ENCODE data around the gene HSPA1L.
"Not testable (repeated sequence)": the region's sequence is repeated elsewhere in the genome, so short reads cannot be mapped to it uniquely, and the experiment has no call there.

The HSPA1L gene

DNA sequence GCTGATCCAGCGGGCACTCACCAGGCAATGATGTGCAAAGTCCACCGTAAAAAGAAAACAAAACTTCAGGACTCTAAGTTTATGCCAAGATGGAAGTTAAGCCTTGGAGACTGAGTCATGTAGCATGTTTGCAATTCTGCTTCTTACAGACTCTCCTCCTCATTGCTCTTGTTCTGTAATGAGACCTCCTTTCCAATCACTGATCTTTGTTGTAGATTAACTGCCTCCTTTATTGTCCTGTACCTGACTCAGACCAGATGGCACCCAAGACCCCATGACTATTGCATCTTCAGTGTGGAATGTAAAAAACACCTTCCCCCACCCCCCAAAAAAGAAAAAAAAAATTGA, 36.4 kb upstream of the HSPA1L start:
- Histone ChIP-seq H3K4me3 (ENCODE audit: low read length) (no peak overlapping the region), H3K9me3 (replicated peaks; ENCODE audit: low read length) (no peaks in the 10 kb centered on the region), H3K36me3 (ENCODE audit: insufficient read depth, low read length) (no peaks in the 10 kb centered on the region), H3K4me1 (ENCODE audit: control insufficient read depth, insufficient read depth, low read length) (peaks cover 3% of the 10 kb centered on the region), H3K27me3 (ENCODE audit: control insufficient read depth, insufficient read depth, low read length) (no peaks in the 10 kb centered on the region), H3K4me2 (ENCODE audit: low read length) (peak overlapping the region; percentile 27), H3K9ac (ENCODE audit: low read depth, low read length) (no peak overlapping the region)

DNA sequence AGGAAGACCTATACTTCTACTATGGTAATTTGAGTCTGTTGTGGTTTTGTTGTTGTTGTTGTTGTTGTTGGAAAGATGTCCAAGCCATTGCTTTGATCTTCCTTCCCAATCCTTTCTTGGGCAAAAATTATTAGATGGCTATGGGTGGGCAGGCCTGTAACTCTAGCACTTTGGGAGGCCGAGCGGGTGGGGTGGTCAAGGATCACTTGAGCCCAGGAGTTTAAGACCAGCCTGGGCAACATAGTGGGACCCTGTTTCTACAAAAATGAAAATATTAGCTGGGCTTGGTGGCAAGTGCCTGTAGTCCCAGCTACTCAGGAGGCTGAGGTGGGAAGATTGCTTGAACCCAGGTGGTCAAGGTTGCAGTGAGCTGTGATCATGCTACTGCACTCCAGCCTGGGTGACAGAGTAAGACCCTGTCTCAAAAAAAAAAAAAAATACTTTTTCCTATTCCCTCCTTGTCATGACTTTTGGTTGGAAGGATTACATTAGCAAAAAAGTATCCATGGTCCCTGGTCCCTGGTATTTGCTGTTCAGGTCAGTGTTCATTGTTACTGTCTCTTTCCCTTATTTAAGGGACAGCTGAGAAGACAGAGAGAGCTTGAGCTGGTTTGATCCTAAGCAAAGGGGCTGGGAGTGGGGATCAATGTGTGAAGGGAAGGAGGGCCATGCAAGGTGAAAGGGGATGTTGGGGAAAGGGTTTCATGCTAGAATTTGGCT, 35.8 kb upstream of the HSPA1L start:
- Histone ChIP-seq H3K9ac (ENCODE audit: low read depth, low read length) (no peak overlapping the region), H3K36me3 (ENCODE audit: insufficient read depth, low read length) (no peaks in the 10 kb centered on the region), H3K4me1 (ENCODE audit: control insufficient read depth, insufficient read depth, low read length) (peaks cover 3% of the 10 kb centered on the region), H3K27me3 (ENCODE audit: control insufficient read depth, insufficient read depth, low read length) (no peaks in the 10 kb centered on the region), H3K4me2 (ENCODE audit: low read length) (peak overlapping the region; percentile 27), H3K4me3 (ENCODE audit: low read length) (no peak overlapping the region), H3K9me3 (replicated peaks; ENCODE audit: low read length) (no peaks in the 10 kb centered on the region)

DNA sequence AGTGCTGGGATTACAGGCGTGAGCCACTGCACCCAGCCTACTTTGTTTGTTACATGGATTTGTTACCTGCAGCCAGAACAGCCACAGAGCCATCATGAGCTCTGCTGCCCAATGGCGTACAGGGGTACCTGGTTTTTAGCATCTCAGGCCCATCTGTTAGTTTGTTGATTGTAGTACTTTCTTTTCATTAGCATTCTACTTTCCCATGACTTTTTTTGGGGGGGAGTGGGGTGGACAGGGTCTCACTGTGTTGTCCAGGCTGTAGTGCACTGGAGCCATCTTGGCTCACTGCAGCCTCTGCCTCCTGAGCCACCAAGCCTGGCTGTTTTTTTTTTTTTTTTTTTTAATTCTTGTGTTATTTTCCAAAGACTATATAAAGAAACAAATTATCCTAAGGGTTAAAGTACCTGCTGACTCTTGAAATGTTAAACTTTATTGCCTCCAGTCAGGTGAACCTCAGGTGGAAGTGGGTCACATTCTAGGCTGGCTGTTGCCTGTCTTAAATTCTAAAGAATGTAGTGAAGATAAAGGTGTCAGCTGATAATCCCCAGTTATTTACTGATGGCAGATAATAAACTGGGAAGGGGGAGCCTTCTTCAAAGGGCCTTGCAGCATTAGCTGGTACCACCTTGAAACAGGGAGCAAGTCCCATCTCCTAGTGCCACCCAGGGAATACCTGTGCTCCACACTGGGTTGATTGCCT, 32.3 kb upstream of the HSPA1L start:
- no peak overlapping the region for H3K4me3 ChIP-seq (ENCODE audit: low read length)
- no peaks in the 10 kb centered on the region for H3K36me3 ChIP-seq (ENCODE audit: insufficient read depth, low read length)
- peaks cover 3% of the 10 kb centered on the region for H3K4me1 ChIP-seq (ENCODE audit: control insufficient read depth, insufficient read depth, low read length)
- no peaks in the 10 kb centered on the region for H3K27me3 ChIP-seq (ENCODE audit: control insufficient read depth, insufficient read depth, low read length)
- H3K9me3 ChIP-seq (replicated peaks; ENCODE audit: low read length): no peaks in the 10 kb centered on the region
- no peak overlapping the region for H3K4me2 ChIP-seq (ENCODE audit: low read length)
- H3K9ac ChIP-seq (ENCODE audit: low read depth, low read length): no peak overlapping the region

DNA sequence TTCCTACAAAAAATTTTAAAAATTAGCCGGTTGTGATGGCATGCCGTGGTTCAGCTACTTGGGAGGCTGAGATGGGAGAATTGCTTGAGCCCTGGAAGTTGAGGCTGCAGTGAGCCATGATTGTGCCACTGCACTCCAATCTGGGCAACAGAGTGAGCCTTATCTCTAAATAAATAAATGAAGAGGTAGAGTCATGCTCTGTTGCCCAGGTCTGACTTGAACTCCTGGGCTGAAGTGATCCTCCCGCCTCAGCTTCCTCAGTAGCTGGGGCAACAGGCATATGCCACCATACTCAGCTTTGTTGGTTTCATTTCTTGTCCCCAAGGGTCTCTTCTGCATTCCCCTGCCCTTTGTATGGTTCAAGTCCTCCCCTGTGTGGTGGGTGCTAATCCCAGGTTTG, 29.4 kb upstream of the HSPA1L start:
- Histone ChIP-seq H3K27me3 (ENCODE audit: control insufficient read depth, insufficient read depth, low read length) (no peaks in the 10 kb centered on the region), H3K4me1 (ENCODE audit: control insufficient read depth, insufficient read depth, low read length) (no peaks in the 10 kb centered on the region), H3K9me3 (replicated peaks; ENCODE audit: low read length) (no peaks in the 10 kb centered on the region), H3K4me2 (ENCODE audit: low read length) (no peak overlapping the region), H3K36me3 (ENCODE audit: insufficient read depth, low read length) (peaks cover 16% of the 10 kb centered on the region), H3K4me3 (ENCODE audit: low read length) (no peak overlapping the region), H3K9ac (ENCODE audit: low read depth, low read length) (no peak overlapping the region)

DNA sequence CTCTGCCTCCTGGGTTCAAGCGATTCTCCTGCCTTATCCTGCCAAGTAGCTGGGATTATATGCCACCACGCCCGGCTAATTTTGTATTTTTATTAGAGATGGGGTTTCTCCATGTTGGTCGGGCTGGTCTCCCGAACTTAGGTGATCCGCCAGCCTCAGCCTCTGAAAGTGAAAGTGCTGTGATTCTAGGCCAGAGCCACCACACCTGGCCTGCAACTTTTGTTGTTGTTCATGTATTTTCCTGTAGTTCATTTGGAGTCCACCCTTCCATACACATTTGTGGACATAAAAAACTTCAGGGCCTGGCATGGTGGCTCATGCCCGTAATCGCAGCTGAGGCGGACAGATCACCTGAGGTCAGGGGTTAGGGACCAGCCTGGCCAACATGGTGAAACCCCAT, 27.0 kb upstream of the HSPA1L start:
- H3K4me1 ChIP-seq (ENCODE audit: control insufficient read depth, insufficient read depth, low read length): peaks cover 11% of the 10 kb centered on the region
- no peak overlapping the region for H3K4me2 ChIP-seq (ENCODE audit: low read length)
- no peaks in the 10 kb centered on the region for H3K27me3 ChIP-seq (ENCODE audit: control insufficient read depth, insufficient read depth, low read length)
- H3K9me3 ChIP-seq (replicated peaks; ENCODE audit: low read length): no peaks in the 10 kb centered on the region
- H3K9ac ChIP-seq (ENCODE audit: low read depth, low read length): no peak overlapping the region
- H3K4me3 ChIP-seq (ENCODE audit: low read length): no peak overlapping the region
- peaks cover 41% of the 10 kb centered on the region for H3K36me3 ChIP-seq (ENCODE audit: insufficient read depth, low read length)

DNA sequence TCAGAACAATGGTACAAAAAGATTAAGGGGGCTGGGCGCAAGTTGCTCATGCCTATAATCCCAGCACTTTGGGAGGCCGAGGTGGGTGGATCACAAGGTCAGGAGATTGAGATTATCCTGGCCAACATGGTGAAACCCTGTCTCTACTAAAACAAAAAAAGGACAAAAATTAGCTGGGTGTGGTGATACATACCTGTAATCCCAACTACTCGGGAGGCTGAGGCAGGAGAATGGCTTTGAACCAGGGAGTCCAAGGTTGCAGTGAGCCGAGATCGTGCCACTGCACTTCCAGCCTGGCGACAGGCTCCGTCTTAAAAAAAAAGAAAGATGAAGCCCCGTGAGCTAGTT, 24.7 kb upstream of the HSPA1L start:
- H3K4me3 ChIP-seq (ENCODE audit: low read length); H3K9me3 ChIP-seq (replicated peaks; ENCODE audit: low read length); H3K4me2 ChIP-seq (ENCODE audit: low read length); H3K9ac ChIP-seq (ENCODE audit: low read depth, low read length); H3K27me3 ChIP-seq (ENCODE audit: control insufficient read depth, insufficient read depth, low read length): not testable (repeated sequence)
- Histone ChIP-seq H3K36me3 (ENCODE audit: insufficient read depth, low read length) (peaks cover 52% of the 10 kb centered on the region), H3K4me1 (ENCODE audit: control insufficient read depth, insufficient read depth, low read length) (peaks cover 18% of the 10 kb centered on the region)

DNA sequence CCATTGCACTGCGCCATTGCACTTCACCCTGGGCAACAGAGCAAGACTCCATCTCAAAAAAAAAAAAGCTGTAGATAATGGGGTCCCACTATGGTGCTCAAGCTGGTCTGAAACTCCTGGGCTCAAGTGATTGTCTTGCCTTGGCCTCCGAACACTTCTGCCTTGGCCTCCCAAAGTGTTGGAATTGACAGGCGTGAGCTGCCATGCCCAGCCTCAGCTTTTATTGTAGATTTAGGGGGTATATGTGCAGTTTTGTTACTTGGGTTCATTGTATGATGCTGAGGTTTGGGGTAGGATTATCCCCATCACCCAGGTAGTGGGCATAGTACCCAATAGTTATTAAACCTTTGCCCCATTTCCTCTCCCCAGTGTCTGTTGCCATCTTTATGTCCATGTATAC, 23.9 kb upstream of the HSPA1L start:
- Histone ChIP-seq H3K4me3 (ENCODE audit: low read length) (no peak overlapping the region), H3K4me2 (ENCODE audit: low read length) (peak overlapping the region; percentile 95), H3K9ac (ENCODE audit: low read depth, low read length) (no peak overlapping the region), H3K27me3 (ENCODE audit: control insufficient read depth, insufficient read depth, low read length) (no peaks in the 10 kb centered on the region), H3K4me1 (ENCODE audit: control insufficient read depth, insufficient read depth, low read length) (peaks cover 22% of the 10 kb centered on the region), H3K9me3 (replicated peaks; ENCODE audit: low read length) (no peaks in the 10 kb centered on the region), H3K36me3 (ENCODE audit: insufficient read depth, low read length) (peaks cover 52% of the 10 kb centered on the region)

DNA sequence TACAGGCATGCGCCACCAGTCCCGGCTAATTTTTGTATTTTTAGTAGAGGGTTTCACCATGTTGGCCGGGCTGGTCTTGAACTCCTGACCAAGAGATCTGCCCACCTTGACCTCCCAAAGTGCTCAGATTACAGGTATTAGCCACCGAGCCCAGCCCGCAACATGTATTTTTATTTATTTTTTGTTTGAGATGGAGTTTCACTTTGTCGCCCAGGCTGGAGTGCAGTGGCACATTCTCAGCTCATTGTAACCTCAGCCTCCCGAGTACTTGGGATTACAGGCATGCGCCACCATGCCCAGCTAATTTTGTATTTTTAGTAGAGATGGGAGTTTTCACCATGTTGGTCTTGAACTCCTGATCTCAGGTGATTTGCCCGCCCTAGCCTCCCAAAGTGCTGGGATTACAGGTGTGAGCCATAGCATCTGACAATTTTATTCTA, 23.1 kb upstream of the HSPA1L start:
- peaks cover 25% of the 10 kb centered on the region for H3K4me1 ChIP-seq (ENCODE audit: control insufficient read depth, insufficient read depth, low read length)
- not testable (repeated sequence) for H3K27me3 ChIP-seq (ENCODE audit: control insufficient read depth, insufficient read depth, low read length); H3K9me3 ChIP-seq (replicated peaks; ENCODE audit: low read length)
- peak overlapping the region; percentile 97 for H3K4me3 ChIP-seq (ENCODE audit: low read length)
- H3K9ac ChIP-seq (ENCODE audit: low read depth, low read length): peak overlapping the region; percentile 99
- H3K4me2 ChIP-seq (ENCODE audit: low read length): peak overlapping the region; percentile 95
- H3K36me3 ChIP-seq (ENCODE audit: insufficient read depth, low read length): peaks cover 52% of the 10 kb centered on the region

DNA sequence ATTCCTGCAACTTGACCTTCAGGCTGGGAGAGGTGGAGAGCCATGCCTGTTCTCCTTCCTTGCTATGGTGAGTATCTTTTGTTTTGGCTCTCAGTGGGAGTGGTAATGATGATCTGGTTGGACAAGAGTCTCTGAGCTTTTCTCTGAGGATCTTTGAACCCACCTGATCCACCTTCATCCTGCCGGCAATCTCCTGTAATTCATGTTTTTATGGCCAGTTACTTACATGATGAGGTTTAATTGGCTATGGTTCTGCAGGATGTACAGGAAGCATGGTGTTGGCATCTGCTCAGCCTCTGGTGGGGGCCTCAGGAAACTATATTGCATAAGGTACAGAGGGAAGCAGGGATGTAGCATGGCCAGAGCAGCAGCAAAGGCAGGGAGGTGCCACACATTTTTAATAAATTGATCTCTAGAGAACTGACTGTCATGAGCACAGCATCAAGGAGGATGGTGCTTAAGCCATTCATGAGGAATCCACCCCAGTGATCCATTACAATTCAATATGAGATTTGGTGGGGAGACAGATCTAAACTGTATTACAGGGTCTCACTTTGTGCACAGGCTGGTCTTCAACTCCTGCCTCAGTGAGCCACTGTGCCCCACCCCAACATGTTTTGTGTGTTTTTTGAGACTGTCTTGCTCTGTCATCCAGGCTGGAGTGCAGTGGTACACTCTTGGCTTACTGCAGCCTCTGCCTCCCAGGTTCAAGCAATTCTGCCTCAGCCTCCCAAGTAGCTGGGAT, 22.5 kb upstream of the HSPA1L start:
- no peaks in the 10 kb centered on the region for H3K9me3 ChIP-seq (replicated peaks; ENCODE audit: low read length)
- H3K9ac ChIP-seq (ENCODE audit: low read depth, low read length): peak overlapping the region; percentile 99
- peaks cover 25% of the 10 kb centered on the region for H3K4me1 ChIP-seq (ENCODE audit: control insufficient read depth, insufficient read depth, low read length)
- no peaks in the 10 kb centered on the region for H3K27me3 ChIP-seq (ENCODE audit: control insufficient read depth, insufficient read depth, low read length)
- H3K4me3 ChIP-seq (ENCODE audit: low read length): peak overlapping the region; percentile 97
- peaks cover 52% of the 10 kb centered on the region for H3K36me3 ChIP-seq (ENCODE audit: insufficient read depth, low read length)
- H3K4me2 ChIP-seq (ENCODE audit: low read length): peak overlapping the region; percentile 95

DNA sequence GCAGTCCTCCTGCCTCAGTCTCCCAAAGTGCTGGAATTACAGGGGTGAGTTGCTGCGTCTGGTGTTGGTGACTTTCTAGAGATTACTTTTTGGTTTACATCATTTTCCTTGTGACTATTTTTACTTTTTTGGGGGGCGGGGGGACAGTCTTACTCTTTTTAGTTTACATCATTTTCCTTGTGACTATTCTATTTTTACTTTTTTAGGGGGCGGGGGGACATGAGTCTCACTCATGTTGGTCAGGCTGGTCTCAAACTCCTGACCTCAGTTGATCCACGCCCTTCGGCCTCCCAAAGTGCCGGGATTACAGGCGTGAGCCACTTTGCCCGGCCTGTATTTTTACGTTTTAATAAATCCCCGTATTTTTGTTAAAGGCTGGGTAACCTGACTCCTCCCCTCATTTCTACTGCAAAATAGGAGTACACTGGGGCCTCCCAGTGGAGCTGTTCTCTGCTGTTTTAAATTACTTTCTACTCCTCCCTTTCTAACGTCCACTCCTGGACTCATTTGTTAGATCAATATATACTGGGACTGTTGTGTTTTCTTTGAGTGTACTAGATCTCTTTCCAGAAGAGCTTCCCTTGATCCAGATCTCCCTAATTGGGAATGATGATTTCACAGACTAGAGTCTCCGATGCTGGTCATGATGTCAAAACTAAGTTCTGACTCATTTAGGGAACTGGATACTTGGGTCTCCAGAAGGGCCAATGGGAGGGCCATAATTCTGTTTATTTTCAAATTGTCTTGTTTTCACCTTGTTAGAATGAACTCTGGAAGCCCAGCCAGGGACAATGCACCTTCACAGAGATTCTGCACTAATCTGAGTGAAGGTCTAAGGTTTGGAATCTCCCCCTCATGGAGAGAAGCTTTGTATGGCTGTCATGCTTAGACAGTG, 21.6 kb upstream of the HSPA1L start:
- peak overlapping the region; percentile 99 for H3K9ac ChIP-seq (ENCODE audit: low read depth, low read length)
- H3K4me2 ChIP-seq (ENCODE audit: low read length): peak overlapping the region; percentile 95
- H3K27me3 ChIP-seq (ENCODE audit: control insufficient read depth, insufficient read depth, low read length): no peaks in the 10 kb centered on the region
- peak overlapping the region; percentile 97 for H3K4me3 ChIP-seq (ENCODE audit: low read length)
- peaks cover 52% of the 10 kb centered on the region for H3K36me3 ChIP-seq (ENCODE audit: insufficient read depth, low read length)
- no peaks in the 10 kb centered on the region for H3K9me3 ChIP-seq (replicated peaks; ENCODE audit: low read length)
- peaks cover 25% of the 10 kb centered on the region for H3K4me1 ChIP-seq (ENCODE audit: control insufficient read depth, insufficient read depth, low read length)

DNA sequence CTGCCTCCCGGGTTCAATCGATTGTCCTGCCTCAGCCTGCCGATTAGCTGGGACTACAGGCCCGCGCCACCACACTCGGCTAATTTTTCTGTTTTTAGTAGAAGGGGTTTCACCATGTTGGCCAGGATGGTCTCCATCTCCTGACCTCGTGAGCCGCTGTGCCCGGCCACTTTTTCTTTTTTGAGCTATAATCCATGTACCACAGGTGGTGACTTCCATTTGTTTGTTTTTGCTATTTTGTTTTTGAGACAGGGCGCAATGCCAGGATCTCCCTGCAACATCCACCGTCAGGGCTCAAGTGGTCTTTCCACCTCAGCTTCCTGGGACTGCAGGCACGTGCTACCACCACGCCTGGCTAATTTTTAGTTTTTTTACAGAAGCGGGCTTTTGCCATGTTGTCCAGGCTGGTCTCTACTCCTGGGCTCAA, 21.0 kb upstream of the HSPA1L start:
- Histone ChIP-seq H3K27me3 (ENCODE audit: control insufficient read depth, insufficient read depth, low read length) (no peaks in the 10 kb centered on the region), H3K4me1 (ENCODE audit: control insufficient read depth, insufficient read depth, low read length) (peaks cover 31% of the 10 kb centered on the region), H3K4me3 (ENCODE audit: low read length) (peak overlapping the region; percentile 97), H3K9ac (ENCODE audit: low read depth, low read length) (peak overlapping the region; percentile 99), H3K4me2 (ENCODE audit: low read length) (peak overlapping the region; percentile 95), H3K36me3 (ENCODE audit: insufficient read depth, low read length) (peaks cover 51% of the 10 kb centered on the region), H3K9me3 (replicated peaks; ENCODE audit: low read length) (no peaks in the 10 kb centered on the region)

Measured in skeletal muscle satellite cell (primary cell).